K562 (cell line): ENCODE measurements around the gene TRAPPC12. TPM values are rescaled to one million over a fixed set of nuclear protein-coding genes. Genes with fewer than 3 reads are reported as not detected.

ENCODE experiments used
- ASH1L ChIP-seq: fragments of 450-650 bp; IDR thresholded peaks from 2 replicates; pipeline ENCODE4 v1.6.1; 2018; ENCODE audit warnings: borderline replicate concordance, mild to moderate bottlenecking, low read depth; ENCODE audit not compliant: partially characterized antibody
- CBX1 ChIP-seq: sonication (generic); IDR thresholded peaks from 2 replicates; pipeline ENCODE4 v1.6.1; 2016; ENCODE audit warnings: antibody characterized with exemption, low read depth, mild to moderate bottlenecking
- CREB1 ChIP-seq, 2 experiments: sonication (generic) in 1 of 2; formaldehyde crosslinking in 1 of 2; IDR thresholded peaks; 2 replicates each; pipeline versions ENCODE4 v1.6.1 to v1.8.0; 2012 to 2022; ENCODE audit warnings: inconsistent platforms in 1 of 2, mild to moderate bottlenecking in 1 of 2, missing genetic modification reagents in 1 of 2, moderate library complexity in 1 of 2
- CTCFL ChIP-seq: IDR thresholded peaks from 2 replicates; pipeline ENCODE4 v1.6.1; 2011; ENCODE audit warnings: borderline replicate concordance, low read depth, mild to moderate bottlenecking, moderate library complexity, low read length; ENCODE audit not compliant: insufficient read depth, poor library complexity, severe bottlenecking
- GABPB2 ChIP-seq: fragments of 250-450 bp; sonication (Bioruptor Pico); conservative IDR thresholded peaks from 2 replicates; pipeline ENCODE4 v1.5.1; 2021; ENCODE audit warnings: mild to moderate bottlenecking
- HDAC1 ChIP-seq, 2 experiments: fragments of 450-650 bp; IDR thresholded peaks; 2 replicates each; pipeline ENCODE4 v1.6.1; 2016 to 2017; ENCODE audit warnings: inconsistent platforms in 1 of 2, mild to moderate bottlenecking in 1 of 2, moderate library complexity in 1 of 2
- MAZ ChIP-seq, 2 experiments: fragments of 450-650 bp in 1 of 2; sonication (generic) in 1 of 2; formaldehyde crosslinking; IDR thresholded peaks in 1 of 2; conservative IDR thresholded peaks in 1 of 2; 2 replicates each; pipeline versions ENCODE4 v1.4.0 to v1.5.0; 2020; ENCODE audit warnings: mild to moderate bottlenecking in 1 of 2, missing genetic modification reagents in 1 of 2
- MXI1 ChIP-seq: IDR thresholded peaks from 2 replicates; pipeline ENCODE4 v1.6.1; 2011; ENCODE audit warnings: low read depth, mild to moderate bottlenecking, improper control_type of control experiment, low read length
- PML ChIP-seq: IDR thresholded peaks from 2 replicates; pipeline ENCODE4 v1.6.1; 2012; ENCODE audit warnings: low read length, inconsistent platforms
- SMARCC2 ChIP-seq: fragments of 450-650 bp; IDR thresholded peaks from 2 replicates; pipeline ENCODE4 v1.6.1; 2017; ENCODE audit warnings: antibody characterized with exemption, moderate library complexity, mild to moderate bottlenecking, low read depth
- TBL1XR1 ChIP-seq, 2 experiments: IDR thresholded peaks; 2 replicates each; pipeline ENCODE4 v1.6.1; 2012; ENCODE audit warnings: improper control_type of control experiment in 2 of 2, low read length in 2 of 2, mild to moderate bottlenecking in 1 of 2
- ZNF717 ChIP-seq: fragments of 250-450 bp; sonication (Bioruptor Pico); IDR thresholded peaks from 2 replicates; pipeline ENCODE4 v1.5.0; 2021
- polyA plus RNA-seq, 8 experiments: library from polyadenylated mRNA; depleted of rRNA in 4 of 8; stranded (reverse) in 5 of 8; unstranded in 3 of 8; fragments of >200 nt; fragmentation: Nextera tagmentation in 2 of 8; fragmentation: Illumina TruSeq in 1 of 8; extraction: Ambion mirVana in 2 of 8; extraction: Trizol in 1 of 8; gene quantifications; 2 replicates each; pipeline versions ENCODE4 v1.2.1 to v1.2.3, GENCODE V29; 2011 to 2014; ENCODE audit warnings: inconsistent platforms in 1 of 8, missing spikeins in 1 of 8
- total RNA-seq, 7 experiments: library from RNA; depleted of rRNA in 6 of 7; stranded (reverse); fragments of >200 nt in 6 of 7; fragmentation: Illumina TruSeq in 2 of 7; extraction: Trizol in 2 of 7; gene quantifications; 2 replicates each; pipeline versions ENCODE4 v1.2.1 to v1.2.3, GENCODE V29; 2011 to 2021; ENCODE audit warnings: low replicate concordance in 1 of 7
- TF ChIP-seq, protein P1 (sequence below): fragments of 450-650 bp; IDR thresholded peaks from 2 replicates; pipeline ENCODE4 v1.6.1; 2016; ENCODE audit warnings: mild to moderate bottlenecking, moderate library complexity

Gene TRAPPC12
- total and polyA plus RNA-seq, 9 of the 15 experiments (the other 6 are each of a cell fraction or from before 2014, with no cell fraction given) = 8.0 to 75.2 (median 39.1) TPM

DNA sequence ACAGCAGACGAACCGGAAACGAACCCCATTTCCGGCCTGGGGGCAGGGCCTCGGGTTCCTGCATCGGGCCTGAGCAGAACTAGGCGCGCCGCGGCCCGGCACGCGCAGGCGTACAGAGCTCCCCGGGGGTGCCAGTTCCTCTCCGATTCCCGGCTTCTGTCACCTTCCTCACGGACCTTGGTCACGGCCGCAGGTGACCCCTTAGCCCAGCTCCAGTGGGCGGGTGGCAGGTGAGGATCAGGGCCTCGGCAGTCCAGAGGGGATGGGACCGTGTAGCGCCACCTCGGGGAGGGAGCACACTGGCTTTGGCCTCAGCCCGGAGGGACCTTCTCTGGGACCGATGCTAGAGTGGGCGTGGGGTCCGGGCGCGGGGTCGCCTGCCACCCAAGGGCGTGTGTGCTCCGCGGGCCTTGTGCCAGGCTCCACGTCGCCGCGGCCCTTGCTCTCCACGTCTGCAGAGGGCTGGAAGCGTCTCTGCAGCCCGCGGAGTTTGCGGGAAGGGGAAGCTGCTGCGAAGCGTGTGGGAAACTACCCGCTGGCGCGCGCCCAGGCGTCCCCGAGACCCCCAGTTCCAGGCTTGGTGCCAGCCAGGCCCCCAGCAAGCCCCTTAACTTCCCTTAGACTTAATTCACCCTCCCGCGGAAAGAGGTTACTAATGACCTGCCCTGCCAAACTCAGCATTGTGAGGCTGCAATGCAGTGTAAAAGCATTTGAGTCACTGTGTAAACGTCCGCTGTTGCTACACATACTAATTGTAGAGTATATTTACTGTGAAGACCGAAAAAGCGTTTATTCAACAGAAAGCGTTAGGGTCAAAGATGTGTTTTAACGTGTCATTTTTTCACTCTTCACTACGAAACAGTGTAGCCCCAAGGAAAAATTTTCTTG is at the start of gene TRAPPC12 (continued):
- TF ChIP-seq, protein P1, sequence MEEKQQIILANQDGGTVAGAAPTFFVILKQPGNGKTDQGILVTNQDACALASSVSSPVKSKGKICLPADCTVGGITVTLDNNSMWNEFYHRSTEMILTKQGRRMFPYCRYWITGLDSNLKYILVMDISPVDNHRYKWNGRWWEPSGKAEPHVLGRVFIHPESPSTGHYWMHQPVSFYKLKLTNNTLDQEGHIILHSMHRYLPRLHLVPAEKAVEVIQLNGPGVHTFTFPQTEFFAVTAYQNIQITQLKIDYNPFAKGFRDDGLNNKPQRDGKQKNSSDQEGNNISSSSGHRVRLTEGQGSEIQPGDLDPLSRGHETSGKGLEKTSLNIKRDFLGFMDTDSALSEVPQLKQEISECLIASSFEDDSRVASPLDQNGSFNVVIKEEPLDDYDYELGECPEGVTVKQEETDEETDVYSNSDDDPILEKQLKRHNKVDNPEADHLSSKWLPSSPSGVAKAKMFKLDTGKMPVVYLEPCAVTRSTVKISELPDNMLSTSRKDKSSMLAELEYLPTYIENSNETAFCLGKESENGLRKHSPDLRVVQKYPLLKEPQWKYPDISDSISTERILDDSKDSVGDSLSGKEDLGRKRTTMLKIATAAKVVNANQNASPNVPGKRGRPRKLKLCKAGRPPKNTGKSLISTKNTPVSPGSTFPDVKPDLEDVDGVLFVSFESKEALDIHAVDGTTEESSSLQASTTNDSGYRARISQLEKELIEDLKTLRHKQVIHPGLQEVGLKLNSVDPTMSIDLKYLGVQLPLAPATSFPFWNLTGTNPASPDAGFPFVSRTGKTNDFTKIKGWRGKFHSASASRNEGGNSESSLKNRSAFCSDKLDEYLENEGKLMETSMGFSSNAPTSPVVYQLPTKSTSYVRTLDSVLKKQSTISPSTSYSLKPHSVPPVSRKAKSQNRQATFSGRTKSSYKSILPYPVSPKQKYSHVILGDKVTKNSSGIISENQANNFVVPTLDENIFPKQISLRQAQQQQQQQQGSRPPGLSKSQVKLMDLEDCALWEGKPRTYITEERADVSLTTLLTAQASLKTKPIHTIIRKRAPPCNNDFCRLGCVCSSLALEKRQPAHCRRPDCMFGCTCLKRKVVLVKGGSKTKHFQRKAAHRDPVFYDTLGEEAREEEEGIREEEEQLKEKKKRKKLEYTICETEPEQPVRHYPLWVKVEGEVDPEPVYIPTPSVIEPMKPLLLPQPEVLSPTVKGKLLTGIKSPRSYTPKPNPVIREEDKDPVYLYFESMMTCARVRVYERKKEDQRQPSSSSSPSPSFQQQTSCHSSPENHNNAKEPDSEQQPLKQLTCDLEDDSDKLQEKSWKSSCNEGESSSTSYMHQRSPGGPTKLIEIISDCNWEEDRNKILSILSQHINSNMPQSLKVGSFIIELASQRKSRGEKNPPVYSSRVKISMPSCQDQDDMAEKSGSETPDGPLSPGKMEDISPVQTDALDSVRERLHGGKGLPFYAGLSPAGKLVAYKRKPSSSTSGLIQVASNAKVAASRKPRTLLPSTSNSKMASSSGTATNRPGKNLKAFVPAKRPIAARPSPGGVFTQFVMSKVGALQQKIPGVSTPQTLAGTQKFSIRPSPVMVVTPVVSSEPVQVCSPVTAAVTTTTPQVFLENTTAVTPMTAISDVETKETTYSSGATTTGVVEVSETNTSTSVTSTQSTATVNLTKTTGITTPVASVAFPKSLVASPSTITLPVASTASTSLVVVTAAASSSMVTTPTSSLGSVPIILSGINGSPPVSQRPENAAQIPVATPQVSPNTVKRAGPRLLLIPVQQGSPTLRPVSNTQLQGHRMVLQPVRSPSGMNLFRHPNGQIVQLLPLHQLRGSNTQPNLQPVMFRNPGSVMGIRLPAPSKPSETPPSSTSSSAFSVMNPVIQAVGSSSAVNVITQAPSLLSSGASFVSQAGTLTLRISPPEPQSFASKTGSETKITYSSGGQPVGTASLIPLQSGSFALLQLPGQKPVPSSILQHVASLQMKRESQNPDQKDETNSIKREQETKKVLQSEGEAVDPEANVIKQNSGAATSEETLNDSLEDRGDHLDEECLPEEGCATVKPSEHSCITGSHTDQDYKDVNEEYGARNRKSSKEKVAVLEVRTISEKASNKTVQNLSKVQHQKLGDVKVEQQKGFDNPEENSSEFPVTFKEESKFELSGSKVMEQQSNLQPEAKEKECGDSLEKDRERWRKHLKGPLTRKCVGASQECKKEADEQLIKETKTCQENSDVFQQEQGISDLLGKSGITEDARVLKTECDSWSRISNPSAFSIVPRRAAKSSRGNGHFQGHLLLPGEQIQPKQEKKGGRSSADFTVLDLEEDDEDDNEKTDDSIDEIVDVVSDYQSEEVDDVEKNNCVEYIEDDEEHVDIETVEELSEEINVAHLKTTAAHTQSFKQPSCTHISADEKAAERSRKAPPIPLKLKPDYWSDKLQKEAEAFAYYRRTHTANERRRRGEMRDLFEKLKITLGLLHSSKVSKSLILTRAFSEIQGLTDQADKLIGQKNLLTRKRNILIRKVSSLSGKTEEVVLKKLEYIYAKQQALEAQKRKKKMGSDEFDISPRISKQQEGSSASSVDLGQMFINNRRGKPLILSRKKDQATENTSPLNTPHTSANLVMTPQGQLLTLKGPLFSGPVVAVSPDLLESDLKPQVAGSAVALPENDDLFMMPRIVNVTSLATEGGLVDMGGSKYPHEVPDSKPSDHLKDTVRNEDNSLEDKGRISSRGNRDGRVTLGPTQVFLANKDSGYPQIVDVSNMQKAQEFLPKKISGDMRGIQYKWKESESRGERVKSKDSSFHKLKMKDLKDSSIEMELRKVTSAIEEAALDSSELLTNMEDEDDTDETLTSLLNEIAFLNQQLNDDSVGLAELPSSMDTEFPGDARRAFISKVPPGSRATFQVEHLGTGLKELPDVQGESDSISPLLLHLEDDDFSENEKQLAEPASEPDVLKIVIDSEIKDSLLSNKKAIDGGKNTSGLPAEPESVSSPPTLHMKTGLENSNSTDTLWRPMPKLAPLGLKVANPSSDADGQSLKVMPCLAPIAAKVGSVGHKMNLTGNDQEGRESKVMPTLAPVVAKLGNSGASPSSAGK = peak; percentile 90
- TF ChIP-seq SMARCC2 (0 out of 2 replicates have a peak, but pooled peaks have one; percentile 43), TBL1XR1 (IDR thresholded peaks at IDR 0.05; ENCODE audit: low read length in 2 of 2) (peak; percentile 9 to 45; a peak in 1 of 4 replicates), CBX1 (peak; percentile 85), MXI1 (peak; percentile 22; the same call in 1 of the 2 replicates), CREB1 (IDR thresholded peaks at IDR 0.05) (peak; percentile 57; the same call in 1 of the 2 replicates), CREB1 (CRISPR knock-in tag; IDR thresholded peaks at IDR 0.05) (peak; percentile 33), MAZ (CRISPR knock-in tag; conservative IDR thresholded peaks at IDR 0.05 in 1 of 2, IDR thresholded peaks at IDR 0.05 in 1 of 2) (peak; percentile 85 to 87), HDAC1 (IDR thresholded peaks at IDR 0.05) (peak in 1 of 2 experiments; percentile 92; a peak in 2 of 4 replicates), ASH1L (no peak), GABPB2 (CRISPR knock-in tag) (no peak), ZNF717 (CRISPR knock-in tag) (no peak), PML (peak; percentile 87), CTCFL (peak; percentile 89)
